ENCODE results near the gene DPP10.

DNA sequence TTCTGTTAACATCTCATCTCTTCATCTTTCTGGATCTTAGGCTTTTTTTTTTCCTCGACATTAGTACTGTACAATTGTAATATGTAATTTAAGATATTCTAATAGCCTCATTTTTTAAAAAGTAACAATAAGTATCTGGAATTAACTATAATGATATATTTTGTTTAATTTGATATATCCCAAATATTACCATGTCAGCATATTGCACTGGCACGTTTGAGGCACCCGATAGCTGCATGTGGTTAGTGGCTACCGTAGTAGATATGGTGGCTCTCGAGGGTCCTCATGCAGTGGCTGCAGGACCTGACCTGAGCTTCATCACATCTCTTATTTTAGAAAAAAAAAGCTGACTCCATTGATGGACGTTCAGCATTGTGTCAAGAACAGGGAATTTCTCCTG is 371.9 kb downstream of the DPP10 start:
- TF ChIP-seq, protein P1, sequence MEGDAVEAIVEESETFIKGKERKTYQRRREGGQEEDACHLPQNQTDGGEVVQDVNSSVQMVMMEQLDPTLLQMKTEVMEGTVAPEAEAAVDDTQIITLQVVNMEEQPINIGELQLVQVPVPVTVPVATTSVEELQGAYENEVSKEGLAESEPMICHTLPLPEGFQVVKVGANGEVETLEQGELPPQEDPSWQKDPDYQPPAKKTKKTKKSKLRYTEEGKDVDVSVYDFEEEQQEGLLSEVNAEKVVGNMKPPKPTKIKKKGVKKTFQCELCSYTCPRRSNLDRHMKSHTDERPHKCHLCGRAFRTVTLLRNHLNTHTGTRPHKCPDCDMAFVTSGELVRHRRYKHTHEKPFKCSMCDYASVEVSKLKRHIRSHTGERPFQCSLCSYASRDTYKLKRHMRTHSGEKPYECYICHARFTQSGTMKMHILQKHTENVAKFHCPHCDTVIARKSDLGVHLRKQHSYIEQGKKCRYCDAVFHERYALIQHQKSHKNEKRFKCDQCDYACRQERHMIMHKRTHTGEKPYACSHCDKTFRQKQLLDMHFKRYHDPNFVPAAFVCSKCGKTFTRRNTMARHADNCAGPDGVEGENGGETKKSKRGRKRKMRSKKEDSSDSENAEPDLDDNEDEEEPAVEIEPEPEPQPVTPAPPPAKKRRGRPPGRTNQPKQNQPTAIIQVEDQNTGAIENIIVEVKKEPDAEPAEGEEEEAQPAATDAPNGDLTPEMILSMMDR (conservative IDR thresholded peaks at IDR 0.05; ENCODE audit: low read depth, low read length): no peak
- TF ChIP-seq EZH2phosphoT487 (IDR thresholded peaks at IDR 0.05; ENCODE audit: borderline replicate concordance, low read length): no peak

All from PC-3 (cell line).